Osteocyte (in vitro differentiated cells): Measurements from ENCODE around the gene FGGY. TPM values are rescaled to one million over a fixed set of nuclear protein-coding genes. Genes with fewer than 3 reads are reported as not detected.
"Not testable (repeated sequence)": the region's sequence is repeated elsewhere in the genome, so short reads cannot be mapped to it uniquely, and the experiment has no call there.

Experiments used
- DNase-seq: peaks from one replicate; pipeline ENCODE4 v3.0.0; 2021; ENCODE audit warnings: mixed read lengths; ENCODE audit not compliant: unreplicated experiment; ENCODE audit errors: extremely low spot score
- H3K27ac Mint-ChIP-seq: one replicate; pipeline ENCODE4 v1.8.0; 2021; ENCODE audit warnings: mild to moderate bottlenecking, mixed read lengths; ENCODE audit not compliant: unreplicated experiment
- H3K27me3 Mint-ChIP-seq: one replicate; pipeline ENCODE4 v1.8.0; 2021; ENCODE audit warnings: mixed read lengths; ENCODE audit not compliant: unreplicated experiment
- H3K36me3 Mint-ChIP-seq: one replicate; pipeline ENCODE4 v1.8.0; 2021; ENCODE audit warnings: mixed read lengths; ENCODE audit not compliant: unreplicated experiment
- H3K4me1 Mint-ChIP-seq: one replicate; pipeline ENCODE4 v1.8.0; 2021; ENCODE audit warnings: mixed read lengths; ENCODE audit not compliant: unreplicated experiment
- H3K4me3 Mint-ChIP-seq: one replicate; pipeline ENCODE4 v1.8.0; 2021; ENCODE audit warnings: mild to moderate bottlenecking, moderate library complexity, mixed read lengths; ENCODE audit not compliant: unreplicated experiment
- H3K9me3 Mint-ChIP-seq: one replicate; pipeline ENCODE4 v1.8.0; 2021; ENCODE audit warnings: mixed read lengths; ENCODE audit not compliant: unreplicated experiment
- CTCF ChIP-seq: fragments of 200-600 bp; sonication (generic); IDR thresholded peaks from 2 replicates; pipeline ENCODE4 v1.5.0; 2021; ENCODE audit warnings: antibody characterized with exemption, mild to moderate bottlenecking, moderate library complexity
- total RNA-seq: library from RNA; stranded (reverse); gene quantifications from 2 replicates; pipeline ENCODE4 v1.2.1, GENCODE V29; 2021

The FGGY gene
- total RNA-seq, 1 donor from 2014 or later = 9.1 TPM

GRCh38 chr1:59453297-59453968 is 156.5 kb downstream of the FGGY start:
- Mint-ChIP-seq H3K9me3 (peaks cover 4% of the 10 kb centered on the region), H3K36me3 (no peaks in the 10 kb centered on the region), H3K4me1 (no peaks in the 10 kb centered on the region), H3K27me3 (no peaks in the 10 kb centered on the region), H3K27ac (no peak overlapping the region), H3K4me3 (no peak overlapping the region)
- no peak for TF ChIP-seq CTCF
- DNase-seq = no peak

GRCh38 chr1:59455206-59455605 is 158.3 kb downstream of the FGGY start:
- no peaks in the 10 kb centered on the region for H3K27me3 Mint-ChIP-seq

GRCh38 chr1:59457786-59458185 is 160.9 kb downstream of the FGGY start:
- no peaks in the 10 kb centered on the region for H3K9me3 Mint-ChIP-seq
- DNase-seq = no peak
- no peaks in the 10 kb centered on the region for H3K4me1 Mint-ChIP-seq
- H3K27me3 Mint-ChIP-seq = no peaks in the 10 kb centered on the region
- no peaks in the 10 kb centered on the region for H3K36me3 Mint-ChIP-seq
- no peak for TF ChIP-seq CTCF
- no peak overlapping the region for H3K27ac Mint-ChIP-seq
- no peak overlapping the region for H3K4me3 Mint-ChIP-seq

More at GRCh38 chr1:59455206-59455605, 158.3 kb downstream of the FGGY start:
- no peak for TF ChIP-seq CTCF
- Mint-ChIP-seq H3K4me3 (no peak overlapping the region), H3K36me3 (no peaks in the 10 kb centered on the region), H3K9me3 (no peaks in the 10 kb centered on the region), H3K27ac (no peak overlapping the region), H3K4me1 (no peaks in the 10 kb centered on the region)
- DNase-seq = no peak

- Mint-ChIP-seq H3K27ac (no peak overlapping the region), H3K4me3 (no peak overlapping the region)
Observed at GRCh38 chr1:59458884-59459283, 162.0 kb downstream of the FGGY start.

GRCh38 chr1:59462942-59463341 is 166.0 kb downstream of the FGGY start:
- DNase-seq, H3K27ac Mint-ChIP-seq, H3K27me3 Mint-ChIP-seq, H3K4me1 Mint-ChIP-seq, H3K9me3 Mint-ChIP-seq, H3K36me3 Mint-ChIP-seq, H3K4me3 Mint-ChIP-seq: not testable (repeated sequence)

More at GRCh38 chr1:59458884-59459283, 162.0 kb downstream of the FGGY start:
- no peak for DNase-seq
- no peaks in the 10 kb centered on the region for H3K4me1 Mint-ChIP-seq
- no peaks in the 10 kb centered on the region for H3K27me3 Mint-ChIP-seq
- no peak for TF ChIP-seq CTCF
- no peaks in the 10 kb centered on the region for H3K36me3 Mint-ChIP-seq
- no peaks in the 10 kb centered on the region for H3K9me3 Mint-ChIP-seq

GRCh38 chr1:59465478-59465877 is 168.6 kb downstream of the FGGY start:
- not testable (repeated sequence) for H3K9me3 Mint-ChIP-seq, DNase-seq, H3K27ac Mint-ChIP-seq

More at GRCh38 chr1:59465478-59465877, 168.6 kb downstream of the FGGY start:
- not testable (repeated sequence) for H3K4me3 Mint-ChIP-seq, H3K4me1 Mint-ChIP-seq, H3K36me3 Mint-ChIP-seq, H3K27me3 Mint-ChIP-seq
